HCT116 (cell line): Measurements from ENCODE around the gene TRIM41. TPM values are rescaled to one million over a fixed set of nuclear protein-coding genes. Genes with fewer than 3 reads are reported as not detected.

ENCODE experiments used
- ATAC-seq: fragments of 200-7000 bp; cut with Tn5 transposase; 2 replicates; pipeline ENCODE4 v1.9.1; 2020; ENCODE audit warnings: mild to moderate bottlenecking, moderate library complexity
- BruUV-seq: library from RNA; stranded (reverse); fragments of 400-500 nt; replicated peaks from 2 replicates; lab custom pipeline; 2021; lab: Mats Ljungman, UMichigan
- CTCF ChIA-PET: fragments of 300-600 bp; sonication (Branson Sonifier 250); formaldehyde crosslinking; loops from one replicate; lab custom pipeline; 2021; ENCODE audit warnings: antibody characterized with exemption; lab: Charles Lee
- POLR2A ChIA-PET: fragments of 300-600, 350-600 bp; sonication (Branson Sonifier 250); formaldehyde crosslinking; loops from one replicate; lab custom pipeline; 2021; ENCODE audit warnings: antibody characterized with exemption; lab: Charles Lee
- RAD21 ChIA-PET, 2 experiments: fragments of 300-600 bp; sonication (Branson Sonifier 250); formaldehyde crosslinking; loops; one replicate each; lab custom pipeline; 2023; ENCODE audit warnings: low total read pairs in 2 of 2; ENCODE audit not compliant: uncharacterized antibody in 2 of 2, unreplicated experiment in 2 of 2, low non-redundant PET in 1 of 2; lab: Charles Lee
- DNase-seq: peaks from one replicate; pipeline ENCODE4 v3.0.0-alpha.2; 2010; ENCODE audit warnings: low read depth, low spot score
- H2AFZ ChIP-seq: fragments of 200-600 bp; shearing (Covaris generic), sonication (generic); 2 replicates; pipeline ENCODE4 v1.6.1; 2017; ENCODE audit warnings: low read depth, mixed run types, mixed read lengths, antibody characterized with exemption, low read length; ENCODE audit not compliant: poor library complexity, severe bottlenecking
- H3K27ac ChIP-seq: 2 replicates; pipeline ENCODE4 v1.5.1; 2012; ENCODE audit warnings: low read depth, low read length
- H3K27me3 ChIP-seq: fragments of 200-600 bp; sonication (generic); 2 replicates; pipeline ENCODE4 v1.6.1; 2016; ENCODE audit warnings: mixed run types, low read length, mixed read lengths; ENCODE audit not compliant: insufficient read depth
- H3K36me3 ChIP-seq, 2 experiments: fragments of 200-500 bp in 1 of 2; fragments of 200-600 bp in 1 of 2; sonication (Bioruptor generic) in 1 of 2; sonication (generic) in 1 of 2; 2 replicates each; pipeline versions ENCODE4 v1.5.1 to v1.6.1; 2014 to 2016; ENCODE audit warnings: low read length in 2 of 2, inconsistent platforms in 1 of 2, mixed read lengths in 1 of 2, mixed run types in 1 of 2; ENCODE audit not compliant: insufficient read depth in 2 of 2, control insufficient read depth in 1 of 2
- H3K4me1 ChIP-seq, 2 experiments: fragments of 200-600 bp in 1 of 2; sonication (generic) in 1 of 2; 2 replicates each; pipeline versions ENCODE4 v1.5.1 to v1.6.1; 2012 to 2017; ENCODE audit warnings: low read length in 2 of 2, inconsistent platforms in 1 of 2, mild to moderate bottlenecking in 1 of 2, mixed read lengths in 1 of 2, mixed run types in 1 of 2, moderate library complexity in 1 of 2; ENCODE audit not compliant: insufficient read depth in 2 of 2, control insufficient read depth in 1 of 2
- H3K4me2 ChIP-seq: fragments of 200-600 bp; sonication (generic); 2 replicates; pipeline ENCODE4 v1.6.1; 2017; ENCODE audit warnings: mixed run types, low read length, mixed read lengths
- H3K4me3 ChIP-seq, 2 experiments: fragments of 200-600 bp in 1 of 2; sonication (generic) in 1 of 2; replicated peaks in 1 of 2; 2 replicates each; pipeline ENCODE4 v1.5.1; 2011 to 2016; ENCODE audit warnings: low read length in 2 of 2, control low read depth in 1 of 2, low read depth in 1 of 2, mild to moderate bottlenecking in 1 of 2, mixed read lengths in 1 of 2, mixed run types in 1 of 2
- H3K79me2 ChIP-seq: fragments of 200-600 bp; sonication (generic); 2 replicates; pipeline ENCODE4 v1.6.1; 2017; ENCODE audit warnings: mild to moderate bottlenecking, mixed run types, low read length, moderate library complexity, mixed read lengths; ENCODE audit not compliant: insufficient read depth
- H3K9ac ChIP-seq: fragments of 200-600 bp; sonication (generic); 2 replicates; pipeline ENCODE4 v1.6.1; 2016; ENCODE audit warnings: low read length, mixed read lengths
- H3K9me2 ChIP-seq: fragments of 200-600 bp; sonication (generic), shearing (Covaris generic); 2 replicates; pipeline ENCODE4 v1.6.1; 2017; ENCODE audit warnings: mixed run types, mild to moderate bottlenecking, moderate library complexity; ENCODE audit not compliant: insufficient read depth
- H3K9me3 ChIP-seq, 2 experiments: fragments of 200-500 bp in 1 of 2; fragments of 200-600 bp in 1 of 2; sonication (Bioruptor generic) in 1 of 2; sonication (generic) in 1 of 2; 2 replicates each; pipeline ENCODE4 v1.6.1; 2014 to 2017; ENCODE audit warnings: low read length in 2 of 2, mixed read lengths in 2 of 2, inconsistent platforms in 1 of 2, low read depth in 1 of 2, mild to moderate bottlenecking in 1 of 2, mixed run types in 1 of 2, moderate library complexity in 1 of 2; ENCODE audit not compliant: control insufficient read depth in 1 of 2, insufficient read depth in 1 of 2
- H4K20me1 ChIP-seq: fragments of 200-600 bp; sonication (generic), shearing (Covaris generic); 2 replicates; pipeline ENCODE4 v1.6.1; 2017; ENCODE audit warnings: mixed run types, mild to moderate bottlenecking, moderate library complexity; ENCODE audit not compliant: insufficient read depth
- ATF3 ChIP-seq: IDR thresholded peaks from 2 replicates; pipeline ENCODE4 v1.6.1; 2012
- CEBPB ChIP-seq: IDR thresholded peaks from 2 replicates; pipeline ENCODE4 v1.6.1; 2012; ENCODE audit warnings: low read depth
- CTCF ChIP-seq, 3 experiments: fragments of 200-600 bp in 1 of 3; sonication (generic) in 1 of 3; IDR thresholded peaks in 2 of 3; conservative IDR thresholded peaks in 1 of 3; 2 replicates each; pipeline ENCODE4 v1.5.1; 2012 to 2017; ENCODE audit warnings: low read depth in 2 of 3, low read length in 2 of 3, antibody characterized with exemption in 1 of 3, borderline replicate concordance in 1 of 3, control low read depth in 1 of 3, mild to moderate bottlenecking in 1 of 3, mixed read lengths in 1 of 3, mixed run types in 1 of 3, moderate library complexity in 1 of 3; ENCODE audit not compliant: insufficient read depth in 1 of 3
- EGR1 ChIP-seq: IDR thresholded peaks from 2 replicates; pipeline ENCODE4 v1.6.1; 2012; ENCODE audit warnings: low read depth
- ELF1 ChIP-seq: IDR thresholded peaks from 2 replicates; pipeline ENCODE4 v1.6.1; 2012; ENCODE audit warnings: low read depth, borderline replicate concordance
- EZH2 ChIP-seq: fragments of 200-600 bp; sonication (generic); IDR thresholded peaks from 2 replicates; pipeline ENCODE4 v1.6.1; 2017; ENCODE audit warnings: antibody characterized with exemption, mixed run types
- EZH2phosphoT487 ChIP-seq: fragments of 200-600 bp; IDR thresholded peaks from 2 replicates; pipeline ENCODE4 v1.6.1; 2018; ENCODE audit warnings: antibody characterized with exemption, borderline replicate concordance
- FOSL1 ChIP-seq: IDR thresholded peaks from 2 replicates; pipeline ENCODE4 v1.6.1; 2012; ENCODE audit warnings: low read depth
- JUND ChIP-seq: IDR thresholded peaks from 2 replicates; pipeline ENCODE4 v1.6.1; 2012
- POLR2AphosphoS5 ChIP-seq: IDR thresholded peaks from 2 replicates; pipeline ENCODE4 v1.6.1; 2011; ENCODE audit warnings: mild to moderate bottlenecking, low read depth, low read length, moderate library complexity
- RAD21 ChIP-seq: IDR thresholded peaks from 2 replicates; pipeline ENCODE4 v1.6.1; 2012; ENCODE audit warnings: low read depth, mild to moderate bottlenecking
- REST ChIP-seq: IDR thresholded peaks from 2 replicates; pipeline ENCODE4 v1.6.1; 2012; ENCODE audit warnings: low read depth
- SIN3A ChIP-seq: IDR thresholded peaks from 2 replicates; pipeline ENCODE4 v1.6.1; 2012; ENCODE audit warnings: low read depth
- SP1 ChIP-seq: IDR thresholded peaks from 2 replicates; pipeline ENCODE4 v1.6.1; 2012; ENCODE audit warnings: low read depth
- SRF ChIP-seq: IDR thresholded peaks from 2 replicates; pipeline ENCODE4 v1.6.1; 2012; ENCODE audit warnings: low read depth
- YY1 ChIP-seq: IDR thresholded peaks from 2 replicates; pipeline ENCODE4 v1.6.1; 2011; ENCODE audit warnings: low read length, low read depth, moderate library complexity, mild to moderate bottlenecking; ENCODE audit not compliant: insufficient replicate concordance; ENCODE audit errors: extremely low read depth
- ZFX ChIP-seq: fragments of 450-650 bp; IDR thresholded peaks from 2 replicates; pipeline ENCODE4 v1.6.1; 2017
- ZNF274 ChIP-seq: fragments of 200-500 bp; sonication (Bioruptor generic); IDR thresholded peaks from 2 replicates; pipeline ENCODE4 v1.6.1; 2014; ENCODE audit warnings: mild to moderate bottlenecking, low read depth, low read length, inconsistent platforms
- intact Hi-C: fragments of 100-400 bp; cut with micrococcal nuclease; formaldehyde crosslinking; loops from 2 replicates; pipeline ENCODE4 v1.10.0; 2022
- total RNA-seq: library from RNA; stranded (reverse); gene quantifications from one replicate; pipeline ENCODE4 v1.2.1, GENCODE V29; 2021; ENCODE audit not compliant: unreplicated experiment

The TRIM41 gene
- total RNA-seq, 1 experiment from 2014 or later = 51.8 TPM

- H3K27ac ChIP-seq = peak overlapping the region; percentile 76
- BruUV-seq = no TSS peak
- ATAC-seq = no peak
Observed at GRCh38 chr5:181190711-181191525, 32.2 kb upstream of the TRIM41 start.

More at GRCh38 chr5:181190711-181191525, 32.2 kb upstream of the TRIM41 start:
- Histone ChIP-seq H2AFZ (no peak overlapping the region), H3K9me3 (no peaks in the 10 kb centered on the region), H3K4me2 (peak overlapping the region; percentile 96), H3K4me3 (peak overlapping the region; percentile 15 to 92; a peak in 3 of 4 replicates), H3K9ac (0 out of 2 replicates have a peak overlapping the region, but pooled peaks have one; percentile 36), H3K27me3 (no peaks in the 10 kb centered on the region), H3K36me3 (no peaks in the 10 kb centered on the region), H3K79me2 (0 out of 2 replicates have a peak, but pooled peaks cover 6% of the 10 kb centered on the region), H3K9me2 (no peaks in the 10 kb centered on the region), H3K4me1 (peaks cover 21 to 54% of the 10 kb centered on the region in 2 experiments), H4K20me1 (no peaks in the 10 kb centered on the region)
- no peak for TF ChIP-seq ATF3
- TF ChIP-seq POLR2AphosphoS5 = no peak
- TF ChIP-seq EGR1 = no peak
- TF ChIP-seq SRF = no peak
- no peak for TF ChIP-seq JUND
- no peak for TF ChIP-seq SP1
- no peak for TF ChIP-seq EZH2
- no peak for TF ChIP-seq CEBPB
- TF ChIP-seq ELF1 = no peak
- TF ChIP-seq CTCF (IDR thresholded peaks at IDR 0.05 in 2 of 3, conservative IDR thresholded peaks at IDR 0.05 in 1 of 3; ENCODE audit: borderline replicate concordance in 1 of 3, insufficient read depth in 1 of 3, low read depth in 2 of 3, low read length in 2 of 3) = no peak
- TF ChIP-seq REST = no peak
- no peak for TF ChIP-seq ZFX
- no peak for TF ChIP-seq ZNF274
- no peak for TF ChIP-seq FOSL1
- TF ChIP-seq RAD21 = no peak
- TF ChIP-seq EZH2phosphoT487 = no peak
- TF ChIP-seq SIN3A = no peak
- TF ChIP-seq YY1 = no peak
- POLR2A ChIA-PET = interaction anchor here (1.0 to 2.4 kb wide), 7 partner anchors 12 to 53 kb away, joined by 3 to 41 read pairs (median 4); partner anchors contain the start of genes RACK1, TRIM41 and TRIM7
- CTCF ChIA-PET = interaction anchor here (0.6 to 1.6 kb wide), 6 partner anchors 13 to 331 kb away, joined by 3 to 6 read pairs (median 4); no protein-coding TSS in a partner anchor
- DNase-seq = no peak
- intact Hi-C loops = loop anchor here (1.0 kb wide), 1 partner anchor 14 kb away; the partner anchor contains the start of gene TRIM7
- RAD21 ChIA-PET = no interaction called here
